Measurements from ENCODE around the gene OR52N5. TPM values are rescaled to one million over a fixed set of nuclear protein-coding genes. Genes with fewer than 3 reads are reported as not detected.

OR52N5 gene
- polyA plus RNA-seq, 1 experiment, result not detected

GRCh38 chr11:5738431-5738830 lies 44.7 kb downstream of the OR52N5 start:
- CTCF ChIA-PET, result no interaction called here
- no peak overlapping the region for H3K4me3 ChIP-seq (ENCODE audit: low read depth, low read length)
- no peak for DNase-seq (ENCODE audit: low read depth)
- no peak for TF ChIP-seq CTCF (IDR thresholded peaks at IDR 0.05; ENCODE audit: insufficient read depth, low read depth, low read length)
- H3K27me3 ChIP-seq (ENCODE audit: control insufficient read depth, insufficient read depth, low read length), result no peaks in the 10 kb centered on the region
- POLR2A ChIA-PET, result no interaction called here
- H3K36me3 ChIP-seq (ENCODE audit: control insufficient read depth, insufficient read depth, low read length), result no peaks in the 10 kb centered on the region

- Histone ChIP-seq H3K27me3 (ENCODE audit: control insufficient read depth, insufficient read depth, low read length) (no peaks in the 10 kb centered on the region), H3K4me3 (ENCODE audit: low read depth, low read length) (no peak overlapping the region), H3K36me3 (ENCODE audit: control insufficient read depth, insufficient read depth, low read length) (no peaks in the 10 kb centered on the region)
- no peak for DNase-seq (ENCODE audit: low read depth)
- ChIA-PET CTCF (no interaction called here), POLR2A (no interaction called here)
- TF ChIP-seq CTCF (IDR thresholded peaks at IDR 0.05; ENCODE audit: insufficient read depth, low read depth, low read length), result no peak
Measured at GRCh38 chr11:5737670-5738392, 45.3 kb downstream of the OR52N5 start.

GRCh38 chr11:5737091-5737490 lies 46.1 kb downstream of the OR52N5 start:
- DNase-seq (ENCODE audit: low read depth), result no peak
- Histone ChIP-seq H3K4me3 (ENCODE audit: low read depth, low read length) (no peak overlapping the region), H3K36me3 (ENCODE audit: control insufficient read depth, insufficient read depth, low read length) (no peaks in the 10 kb centered on the region), H3K27me3 (ENCODE audit: control insufficient read depth, insufficient read depth, low read length) (no peaks in the 10 kb centered on the region)
- TF ChIP-seq CTCF (IDR thresholded peaks at IDR 0.05; ENCODE audit: insufficient read depth, low read depth, low read length), result no peak
- POLR2A ChIA-PET, result no interaction called here
- CTCF ChIA-PET, result no interaction called here

- TF ChIP-seq CTCF (IDR thresholded peaks at IDR 0.05; ENCODE audit: insufficient read depth, low read depth, low read length), result no peak
- POLR2A ChIA-PET, result no interaction called here
- Histone ChIP-seq H3K4me3 (ENCODE audit: low read depth, low read length) (no peak within 1 kb of the TSS), H3K27me3 (ENCODE audit: control insufficient read depth, insufficient read depth, low read length) (no peaks in the 10 kb centered on the region), H3K36me3 (ENCODE audit: control insufficient read depth, insufficient read depth, low read length) (no peaks in the 10 kb centered on the region)
- CTCF ChIA-PET, result no interaction called here
- no peak for DNase-seq (ENCODE audit: low read depth)
Measured at GRCh38 chr11:5736396-5736795, 46.8 kb downstream of the OR52N5 start, which contains the start of gene OR56B1. OR56B1 (plus strand) TSS chr11:5736448; CDS start chr11:5736517, 69 bp downstream.

- H3K36me3 ChIP-seq (ENCODE audit: control insufficient read depth, insufficient read depth, low read length), result no peaks in the 10 kb centered on the region
- H3K27me3 ChIP-seq (ENCODE audit: control insufficient read depth, insufficient read depth, low read length), result no peaks in the 10 kb centered on the region
- H3K4me3 ChIP-seq (ENCODE audit: low read depth, low read length), result no peak overlapping the region
- no peak for DNase-seq (ENCODE audit: low read depth)
- POLR2A ChIA-PET, result no interaction called here
- no peak for TF ChIP-seq CTCF (IDR thresholded peaks at IDR 0.05; ENCODE audit: insufficient read depth, low read depth, low read length)
- CTCF ChIA-PET, result interaction anchor here (1.3 kb wide), 1 partner anchor 9 kb away, joined by 6 read pairs; no protein-coding TSS in a partner anchor
Measured at GRCh38 chr11:5727691-5728090, 55.5 kb downstream of the OR52N5 start.
